A549 (cell line): ENCODE measurements around the gene TM4SF4. TPM values are rescaled to one million over a fixed set of nuclear protein-coding genes. Genes with fewer than 3 reads are reported as not detected.
A peak's percentile ranks its signal among the peaks of the same experiment; 100 is the strongest.

ENCODE experiments used
- ATAC-seq, 2 experiments: fragments of 200-7000 bp in 1 of 2; fragments of >200 bp in 1 of 2; cut with Nextera tagmentation in 1 of 2; cut with Tn5 transposase in 1 of 2; 3 replicates each; pipeline versions ENCODE4 v1.8.0 to v1.9.1; 2018 to 2020; ENCODE audit warnings: mild to moderate bottlenecking in 1 of 2, moderate library complexity in 1 of 2
- CTCF ChIA-PET: fragments of 300-600 bp; sonication (Branson Sonifier 250); formaldehyde crosslinking; extraction: SDS; loops from one replicate; lab custom pipeline; 2021; ENCODE audit warnings: antibody characterized with exemption, inconsistent platforms; lab: Yijun Ruan, JAX
- POLR2A ChIA-PET: fragments of 350-600 bp; formaldehyde crosslinking; extraction: SDS; loops from one replicate; lab custom pipeline; 2021; ENCODE audit warnings: antibody characterized with exemption, inconsistent platforms; lab: Yijun Ruan, JAX
- DNase-seq, 2 experiments: peaks; one replicate each; pipeline versions ENCODE4 v3.0.0 to v3.0.0-alpha.2; 2011 to 2016; ENCODE audit warnings: low read depth in 1 of 2, low spot score in 1 of 2
- FAIRE-seq: peaks from 2 replicates; lab custom pipeline; 2011; peaks lifted over from hg19 to GRCh38; lab: Jason Lieb, UNC
- H3K27ac ChIP-seq, 2 experiments: fragments of >200 bp; sonication (Bioruptor Twin); formaldehyde crosslinking; 3 replicates each; pipeline ENCODE4 v1.5.1; 2016 to 2017
- H3K4me1 ChIP-seq: fragments of >200 bp; sonication (Bioruptor Twin); formaldehyde crosslinking; 3 replicates; pipeline ENCODE4 v1.6.1; 2016
- H3K4me2 ChIP-seq: fragments of >200 bp; sonication (Bioruptor Twin); formaldehyde crosslinking; 3 replicates; pipeline ENCODE4 v1.6.1; 2016
- H3K4me3 ChIP-seq: fragments of >200 bp; sonication (Bioruptor Twin); formaldehyde crosslinking; 3 replicates; pipeline ENCODE4 v1.5.1; 2016
- H3K9me3 ChIP-seq: fragments of >200 bp; sonication (Bioruptor Twin); formaldehyde crosslinking; 3 replicates; pipeline ENCODE4 v1.6.1; 2016
- CEBPB ChIP-seq, 2 experiments: fragments of >200 bp in 1 of 2; sonication (Bioruptor Twin) in 1 of 2; formaldehyde crosslinking in 1 of 2; IDR thresholded peaks; 2 replicates each; pipeline ENCODE4 v1.6.1; 2012 to 2016
- CHD4 ChIP-seq: fragments of 200-600 bp; sonication (generic); IDR thresholded peaks from 2 replicates; pipeline ENCODE4 v1.6.1; 2016; ENCODE audit warnings: antibody characterized with exemption, mild to moderate bottlenecking, borderline replicate concordance
- EHF ChIP-seq: fragments of 250-450 bp; sonication (Bioruptor Pico); IDR thresholded peaks from 2 replicates; pipeline ENCODE4 v1.5.0; 2020; ENCODE audit warnings: mild to moderate bottlenecking
- EP300 ChIP-seq, 2 experiments: fragments of >200 bp; sonication (Bioruptor Twin); formaldehyde crosslinking; IDR thresholded peaks; 2 replicates in 1 of 2; 3 replicates in 1 of 2; pipeline ENCODE4 v1.6.1; 2016 to 2017
- FOSL2 ChIP-seq, 2 experiments: fragments of 450-650 bp in 1 of 2; fragments of >200 bp in 1 of 2; sonication (Bioruptor Twin) in 1 of 2; formaldehyde crosslinking; IDR thresholded peaks; 2 replicates each; pipeline versions ENCODE4 v1.5.0 to v1.6.1; 2016 to 2020; ENCODE audit warnings: mild to moderate bottlenecking in 1 of 2, moderate library complexity in 1 of 2
- GATA3 ChIP-seq: IDR thresholded peaks from 2 replicates; pipeline ENCODE4 v1.6.1; 2012; ENCODE audit warnings: borderline replicate concordance
- HDAC2 ChIP-seq: fragments of 200-600 bp; sonication (generic); IDR thresholded peaks from 2 replicates; pipeline ENCODE4 v1.6.1; 2016
- HMGXB4 ChIP-seq: fragments of 250-450 bp; sonication (Bioruptor Pico); IDR thresholded peaks from 2 replicates; pipeline ENCODE4 v1.5.0; 2021; ENCODE audit warnings: mild to moderate bottlenecking, moderate library complexity, borderline replicate concordance
- HOXA7 ChIP-seq: fragments of 250-450 bp; sonication (Bioruptor Pico); IDR thresholded peaks from 2 replicates; pipeline ENCODE4 v1.5.0; 2020; ENCODE audit warnings: mild to moderate bottlenecking, moderate library complexity
- JUN ChIP-seq, 2 experiments: fragments of >200 bp; sonication (Bioruptor Twin); formaldehyde crosslinking; IDR thresholded peaks; 2 replicates in 1 of 2; 3 replicates in 1 of 2; pipeline ENCODE4 v1.6.1; 2016 to 2017
- JUNB ChIP-seq: fragments of >200 bp; sonication (Bioruptor Twin); formaldehyde crosslinking; IDR thresholded peaks from 2 replicates; pipeline ENCODE4 v1.6.1; 2016
- KDM1A ChIP-seq: fragments of 200-600 bp; sonication (generic); IDR thresholded peaks from 2 replicates; pipeline ENCODE4 v1.6.1; 2016; ENCODE audit warnings: low read depth, mild to moderate bottlenecking
- MAFK ChIP-seq: fragments of 450-650 bp; IDR thresholded peaks from 2 replicates; pipeline ENCODE4 v1.6.1; 2014; ENCODE audit not compliant: partially characterized antibody
- MAX ChIP-seq: IDR thresholded peaks from 2 replicates; pipeline ENCODE4 v1.6.1; 2012
- MAZ ChIP-seq: fragments of 150-350 bp; IDR thresholded peaks from 2 replicates; pipeline ENCODE4 v1.6.1; 2014; ENCODE audit warnings: antibody characterized with exemption, low read depth, low read length, borderline replicate concordance
- NPAS2 ChIP-seq: fragments of 250-450 bp; sonication (Bioruptor Pico); IDR thresholded peaks from 2 replicates; pipeline ENCODE4 v1.8.0; 2022; ENCODE audit warnings: mild to moderate bottlenecking, moderate library complexity, borderline replicate concordance
- PHF8 ChIP-seq: fragments of 200-600 bp; sonication (generic); IDR thresholded peaks from 2 replicates; pipeline ENCODE4 v1.6.1; 2016; ENCODE audit warnings: low read depth, mild to moderate bottlenecking, antibody characterized with exemption, moderate library complexity, borderline replicate concordance
- RAD21 ChIP-seq, 2 experiments: fragments of >200 bp in 1 of 2; sonication (Bioruptor Twin) in 1 of 2; formaldehyde crosslinking in 1 of 2; IDR thresholded peaks in 1 of 2; conservative IDR thresholded peaks in 1 of 2; 2 replicates in 1 of 2; 3 replicates in 1 of 2; pipeline ENCODE4 v1.6.1; 2012 to 2018; ENCODE audit warnings: inconsistent platforms in 1 of 2
- SMC3 ChIP-seq: fragments of >200 bp; sonication (Bioruptor Twin); formaldehyde crosslinking; IDR thresholded peaks from 3 replicates; pipeline ENCODE4 v1.6.1; 2018; ENCODE audit warnings: inconsistent platforms
- TP53 ChIP-seq: fragments of 250-450 bp; sonication (Bioruptor Pico); IDR thresholded peaks from 2 replicates; pipeline ENCODE4 v1.5.0; 2021; ENCODE audit warnings: mild to moderate bottlenecking, moderate library complexity
- ZSCAN20 ChIP-seq: fragments of 250-450 bp; sonication (Bioruptor Pico); IDR thresholded peaks from 2 replicates; pipeline ENCODE4 v1.8.0; 2022; ENCODE audit warnings: mild to moderate bottlenecking, moderate library complexity
- WGBS: methylation state at CpG from one replicate; pipeline ENCODE4 v1.1.6; 2017; ENCODE audit errors: missing lambda C conversion rate; 5-methylcytosine and 5-hydroxymethylcytosine counted together
- polyA plus RNA-seq, 4 experiments: library from polyadenylated mRNA; depleted of rRNA in 3 of 4; stranded (reverse); fragments of >200 nt; fragmentation: RNase III in 1 of 4; extraction: RNeasy Plus Mini Kit Qiagen cat#74134 plus additional on column Dnase treatment in 1 of 4; gene quantifications; 2 replicates in 3 of 4; 3 replicates in 1 of 4; pipeline ENCODE4 v1.2.3, GENCODE V29; 2011 to 2017
- TF ChIP-seq, protein P1 (sequence below): IDR thresholded peaks from 2 replicates; pipeline ENCODE4 v1.6.1; 2012; ENCODE audit warnings: low read depth, borderline replicate concordance

Gene TM4SF4
- polyA plus RNA-seq, 2 of the 4 experiments (the other 2 are of a cell fraction), result 17.4 to 45.2 TPM

- ChIA-PET CTCF (interaction anchor here (0.7 to 5.3 kb wide), 13 partner anchors 20 to 340 kb away, joined by 3 to 35 read pairs (median 6); partner anchors contain the start of genes COMMD2 and WWTR1), POLR2A (interaction anchor here (0.8 to 1.2 kb wide), 2 partner anchors 47 to 218 kb away, joined by 3 to 5 read pairs; partner anchors contain the start of gene COMMD2)
- H3K4me3 ChIP-seq, result no peak overlapping the region
- ATAC-seq (no peak), DNase-seq (no peak), FAIRE-seq (no peak)
- peak overlapping the region; percentile 90 for H3K4me2 ChIP-seq
- H3K9me3 ChIP-seq, result no peaks in the 10 kb centered on the region
- H3K4me1 ChIP-seq, result peaks cover 97% of the 10 kb centered on the region
- H3K27ac ChIP-seq, result peak overlapping the region; percentile 82 to 84
- 78% methylated on average over 4 of the region's 4 CpGs for WGBS
- no peak for TF ChIP-seq EHF (CRISPR knock-in tag)
- TF ChIP-seq MAFK, result no peak
- TF ChIP-seq RAD21 (conservative IDR thresholded peaks at IDR 0.05 in 1 of 2, IDR thresholded peaks at IDR 0.05 in 1 of 2), result no peak
These were observed 59.6 kb downstream of the TM4SF4 start for GRCh38 chr3:149534082-149534481.

GRCh38 chr3:149534671-149535332, 60.3 kb downstream of the TM4SF4 start:
- peak; percentile 36 to 86 for DNase-seq
- H3K9me3 ChIP-seq, result no peaks in the 10 kb centered on the region
- WGBS, result 6% methylated on average over 3 of the region's 3 CpGs
- CTCF ChIA-PET, result interaction anchor here (0.7 to 5.3 kb wide), 10 partner anchors 19 to 273 kb away, joined by 3 to 35 read pairs (median 6); partner anchors contain the start of gene WWTR1
- TF ChIP-seq MAX, result peak; percentile 65
- TF ChIP-seq PHF8, result no peak
- no peak for TF ChIP-seq HMGXB4
- no peak for TF ChIP-seq RAD21 (conservative IDR thresholded peaks at IDR 0.05 in 1 of 2, IDR thresholded peaks at IDR 0.05 in 1 of 2)
- peak; percentile 48; the same call in 1 of the 2 replicates for TF ChIP-seq JUNB
- TF ChIP-seq HOXA7 (CRISPR knock-in tag), result no peak
- no peak for TF ChIP-seq MAZ
- peak; percentile 66 to 74; a peak in 2 of 5 replicates for TF ChIP-seq JUN (IDR thresholded peaks at IDR 0.05)
- TF ChIP-seq FOSL2 (IDR thresholded peaks at IDR 0.05), result no peak
- TF ChIP-seq FOSL2 (CRISPR knock-in tag; IDR thresholded peaks at IDR 0.05), result no peak; the same call in 1 of the 2 replicates
- no peak for TF ChIP-seq SMC3
- TF ChIP-seq HDAC2, result no peak; the same call in 1 of the 2 replicates
- TF ChIP-seq CHD4, result no peak
- TF ChIP-seq CEBPB (IDR thresholded peaks at IDR 0.05), result 0 out of 4 replicates have a peak, but pooled peaks of 1 of the 2 experiments have one; percentile 7
- peak; percentile 70 for TF ChIP-seq GATA3
- TF ChIP-seq, protein P1, sequence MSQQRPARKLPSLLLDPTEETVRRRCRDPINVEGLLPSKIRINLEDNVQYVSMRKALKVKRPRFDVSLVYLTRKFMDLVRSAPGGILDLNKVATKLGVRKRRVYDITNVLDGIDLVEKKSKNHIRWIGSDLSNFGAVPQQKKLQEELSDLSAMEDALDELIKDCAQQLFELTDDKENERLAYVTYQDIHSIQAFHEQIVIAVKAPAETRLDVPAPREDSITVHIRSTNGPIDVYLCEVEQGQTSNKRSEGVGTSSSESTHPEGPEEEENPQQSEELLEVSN, result peak; percentile 47; the same call in 1 of the 2 replicates
- peak; percentile 78 to 93; a peak in 4 of 5 replicates for TF ChIP-seq EP300 (IDR thresholded peaks at IDR 0.05)
- no peak for TF ChIP-seq ZSCAN20 (CRISPR knock-in tag)
- TF ChIP-seq KDM1A, result no peak
- TF ChIP-seq NPAS2 (CRISPR knock-in tag), result no peak
- no peak for TF ChIP-seq TP53 (CRISPR knock-in tag)
- TF ChIP-seq, all 56 proteins: peak for 7
- peak overlapping the region; percentile 90 for H3K4me2 ChIP-seq
- FAIRE-seq (peak; percentile 63), ATAC-seq (peak; percentile 62 to 67; a peak in 5 of 6 replicates)
- peak overlapping the region; percentile 82 to 84 for H3K27ac ChIP-seq
- peaks cover 97% of the 10 kb centered on the region for H3K4me1 ChIP-seq
- peak overlapping the region; percentile 25; the same call in 1 of the 3 replicates for H3K4me3 ChIP-seq
- POLR2A ChIA-PET, result interaction anchor here (0.7 to 1.2 kb wide), 3 partner anchors 13 to 218 kb away, joined by 3 to 5 read pairs (median 4); partner anchors contain the start of gene COMMD2
